IMR-90 (cell line): ENCODE measurements around the gene CROT. TPM values are rescaled to one million over a fixed set of nuclear protein-coding genes. Genes with fewer than 3 reads are reported as not detected.

ENCODE experiments used
- ATAC-seq: fragments of 200-7000 bp; cut with Tn5 transposase; 2 replicates; pipeline ENCODE4 v1.9.1; 2020; ENCODE audit warnings: low read depth, mild to moderate bottlenecking, moderate library complexity
- BruUV-seq: library from RNA; stranded (reverse); fragments of 400-500 nt; replicated peaks from 2 replicates; lab custom pipeline; 2021; lab: Mats Ljungman, UMichigan
- CTCF ChIA-PET: fragments of 300-600 bp; formaldehyde crosslinking; extraction: SDS; loops from one replicate; lab custom pipeline; 2021; ENCODE audit warnings: antibody characterized with exemption; lab: Yijun Ruan, JAX
- POLR2A ChIA-PET: fragments of 300-600 bp; sonication (Branson Sonifier 250); formaldehyde crosslinking; loops from one replicate; lab custom pipeline; 2022; ENCODE audit warnings: antibody characterized with exemption; ENCODE audit not compliant: unreplicated experiment; lab: Charles Lee
- DNase-seq: peaks from one replicate; pipeline ENCODE4 v3.0.0; 2013
- H2AFZ ChIP-seq: replicated peaks from 2 replicates; pipeline ENCODE3; 2013; ENCODE audit warnings: low read length, mild to moderate bottlenecking; ENCODE audit not compliant: poor library complexity
- H2AK5ac ChIP-seq: 2 replicates; pipeline ENCODE4 v1.6.1; 2013; ENCODE audit warnings: low read depth, low read length, inconsistent platforms
- H2AK9ac ChIP-seq: replicated peaks from 2 replicates; pipeline ENCODE3; 2013; ENCODE audit warnings: mild to moderate bottlenecking, low read depth, low read length, moderate library complexity; ENCODE audit not compliant: poor library complexity
- H2BK120ac ChIP-seq: 2 replicates; pipeline ENCODE4 v1.6.1; 2013; ENCODE audit warnings: low read depth, low read length, inconsistent platforms
- H2BK15ac ChIP-seq: 3 replicates; pipeline ENCODE4 v1.6.1; 2013; ENCODE audit warnings: low read depth, low read length, inconsistent platforms
- H2BK20ac ChIP-seq: 2 replicates; pipeline ENCODE4 v1.6.1; 2013; ENCODE audit warnings: low read depth, mild to moderate bottlenecking, inconsistent platforms, low read length, moderate library complexity
- H2BK5ac ChIP-seq: 2 replicates; pipeline ENCODE4 v1.6.1; 2013; ENCODE audit warnings: mild to moderate bottlenecking, low read depth, low read length, inconsistent platforms; ENCODE audit not compliant: poor library complexity, severe bottlenecking
- H3K14ac ChIP-seq: replicated peaks from 2 replicates; pipeline ENCODE4 v1.6.1; 2013; ENCODE audit warnings: low read depth, low read length, inconsistent platforms
- H3K18ac ChIP-seq: 2 replicates; pipeline ENCODE4 v1.6.1; 2013; ENCODE audit warnings: low read depth, low read length, control low read depth
- H3K23ac ChIP-seq: 2 replicates; pipeline ENCODE4 v1.6.1; 2013; ENCODE audit warnings: low read depth, low read length, inconsistent platforms
- H3K27ac ChIP-seq: 2 replicates; pipeline ENCODE4 v1.5.1; 2013; ENCODE audit warnings: mild to moderate bottlenecking, control low read depth, low read length; ENCODE audit not compliant: insufficient read depth
- H3K27me3 ChIP-seq: 2 replicates; pipeline ENCODE4 v1.6.1; 2013; ENCODE audit warnings: low read length; ENCODE audit not compliant: control insufficient read depth, insufficient read depth
- H3K36me3 ChIP-seq: 2 replicates; pipeline ENCODE4 v1.6.1; 2013; ENCODE audit warnings: low read length, mixed read lengths; ENCODE audit not compliant: control insufficient read depth, insufficient read depth
- H3K4ac ChIP-seq: 2 replicates; pipeline ENCODE4 v1.6.1; 2013; ENCODE audit warnings: low read depth, low read length, inconsistent platforms
- H3K4me1 ChIP-seq: 2 replicates; pipeline ENCODE4 v1.6.1; 2013; ENCODE audit warnings: low read length, mixed read lengths; ENCODE audit not compliant: control insufficient read depth, insufficient read depth
- H3K4me2 ChIP-seq: 2 replicates; pipeline ENCODE4 v1.6.1; 2013; ENCODE audit warnings: low read depth, mild to moderate bottlenecking, control low read depth, low read length, moderate library complexity
- H3K4me3 ChIP-seq: 2 replicates; pipeline ENCODE4 v1.5.1; 2013; ENCODE audit warnings: low read depth, mild to moderate bottlenecking, control low read depth, low read length, moderate library complexity; ENCODE audit not compliant: insufficient read depth
- H3K56ac ChIP-seq: 2 replicates; pipeline ENCODE4 v1.6.1; 2013; ENCODE audit warnings: low read length, inconsistent platforms; ENCODE audit not compliant: insufficient read depth; ENCODE audit errors: extremely low read depth
- H3K79me1 ChIP-seq, 2 experiments: 2 replicates each; pipeline ENCODE4 v1.6.1; 2013; ENCODE audit warnings: low read length in 2 of 2, inconsistent platforms in 1 of 2, low read depth in 1 of 2
- H3K9ac ChIP-seq: 2 replicates; pipeline ENCODE4 v1.6.1; 2013; ENCODE audit warnings: low read depth, low read length, control low read depth
- H3K9me1 ChIP-seq: 2 replicates; pipeline ENCODE4 v1.6.1; 2013; ENCODE audit warnings: low read length, inconsistent platforms; ENCODE audit not compliant: insufficient read depth
- H3K9me3 ChIP-seq: 2 replicates; pipeline ENCODE4 v1.6.1; 2013; ENCODE audit warnings: low read length; ENCODE audit not compliant: control insufficient read depth, insufficient read depth
- H4K20me1 ChIP-seq: 2 replicates; pipeline ENCODE4 v1.6.1; 2013; ENCODE audit warnings: low read length, inconsistent platforms; ENCODE audit not compliant: insufficient read depth
- H4K5ac ChIP-seq: 2 replicates; pipeline ENCODE4 v1.6.1; 2013; ENCODE audit warnings: mild to moderate bottlenecking, low read depth, low read length, control low read depth
- H4K8ac ChIP-seq, 2 experiments: 2 replicates each; pipeline ENCODE4 v1.6.1; 2013; ENCODE audit warnings: low read depth in 2 of 2, low read length in 2 of 2, control low read depth in 1 of 2, inconsistent platforms in 1 of 2
- H4K91ac ChIP-seq: 2 replicates; pipeline ENCODE4 v1.6.1; 2013; ENCODE audit warnings: low read depth, low read length, inconsistent platforms; ENCODE audit not compliant: insufficient read depth
- BHLHE40 ChIP-seq: fragments of 150-350 bp; IDR thresholded peaks from 2 replicates; pipeline ENCODE4 v1.6.1; 2016; ENCODE audit warnings: mild to moderate bottlenecking, low read depth, low read length
- CEBPB ChIP-seq: IDR thresholded peaks from 2 replicates; pipeline ENCODE4 v1.6.1; 2012; ENCODE audit warnings: low read depth, low read length, improper control_type of control experiment
- CHD1 ChIP-seq: IDR thresholded peaks from 2 replicates; pipeline ENCODE4 v1.6.1; 2012; ENCODE audit warnings: low read depth, low read length, improper control_type of control experiment
- FOS ChIP-seq: fragments of 150-350 bp; IDR thresholded peaks from 2 replicates; pipeline ENCODE4 v1.6.1; 2016; ENCODE audit warnings: low read depth, low read length
- MAFK ChIP-seq: IDR thresholded peaks from 2 replicates; pipeline ENCODE4 v1.6.1; 2012; ENCODE audit warnings: low read depth, low read length, improper control_type of control experiment
- MXI1 ChIP-seq: IDR thresholded peaks from 2 replicates; pipeline ENCODE4 v1.6.1; 2012; ENCODE audit warnings: low read depth, mild to moderate bottlenecking, low read length, moderate library complexity, borderline replicate concordance
- POLR2A ChIP-seq: IDR thresholded peaks from 2 replicates; pipeline ENCODE4 v1.6.1; 2012; ENCODE audit warnings: mild to moderate bottlenecking, low read depth, low read length
- RAD21 ChIP-seq: IDR thresholded peaks from 2 replicates; pipeline ENCODE4 v1.6.1; 2012; ENCODE audit warnings: low read length, improper control_type of control experiment
- RCOR1 ChIP-seq: IDR thresholded peaks from 2 replicates; pipeline ENCODE4 v1.6.1; 2012; ENCODE audit warnings: mild to moderate bottlenecking, low read length, improper control_type of control experiment; ENCODE audit not compliant: insufficient replicate concordance
- RFX5 ChIP-seq: IDR thresholded peaks from 2 replicates; pipeline ENCODE4 v1.8.0; 2012; ENCODE audit warnings: low read depth, mild to moderate bottlenecking, low read length, moderate library complexity
- SMC3 ChIP-seq: fragments of 150-350 bp; IDR thresholded peaks from 2 replicates; pipeline ENCODE4 v1.6.1; 2016; ENCODE audit warnings: low read depth, mild to moderate bottlenecking, antibody characterized with exemption, low read length, moderate library complexity
- USF2 ChIP-seq: fragments of 150-350 bp; IDR thresholded peaks from 2 replicates; pipeline ENCODE4 v1.6.1; 2017; ENCODE audit warnings: mild to moderate bottlenecking, antibody characterized with exemption, low read length, low read depth
- WGBS, 2 experiments: methylation state at CpG; one replicate each; pipeline versions ENCODE4 v1.1.5 to v1.1.7; 2013; ENCODE audit warnings: missing lambda C conversion rate in 2 of 2; ENCODE audit not compliant: insufficient read length in 1 of 2; ENCODE audit errors: extremely low coverage in 2 of 2; 5-methylcytosine and 5-hydroxymethylcytosine counted together
- dilution Hi-C: fragments of 300-500 bp; cut with HindIII; formaldehyde crosslinking; loops from one replicate; pipeline ENCODE4 v1.14.3; 2018; ENCODE audit warnings: low sequenced_read_pairs; ENCODE audit not compliant: unreplicated experiment
- in situ Hi-C: fragments of 300-500 bp; cut with MboI; formaldehyde crosslinking; loops from 3 replicates; pipeline ENCODE4 v1.14.3; 2019; ENCODE audit warnings: low sequenced_read_pairs, inconsistent platforms, mixed read lengths
- intact Hi-C: fragments of 100-400 bp; cut with micrococcal nuclease; formaldehyde crosslinking; loops from 2 replicates; pipeline ENCODE4 v1.10.0; 2022
- polyA plus RNA-seq, 3 experiments: library from polyadenylated mRNA; depleted of rRNA; stranded (reverse); fragments of >200 nt; gene quantifications; 2 replicates each; pipeline ENCODE4 v1.2.3, GENCODE V29; 2012; ENCODE audit warnings: low replicate concordance in 1 of 3
- total RNA-seq: library from RNA; depleted of rRNA; stranded (reverse); fragments of >200 nt; gene quantifications from 2 replicates; pipeline ENCODE4 v1.2.3, GENCODE V29; 2012

CROT gene
- total and polyA plus RNA-seq, 2 of the 4 experiments (the other 2 are of a cell fraction) = 7.5 to 10.0 TPM

- H3K9me1 ChIP-seq = peaks cover 6% of the 10 kb centered on the region; the same call in 1 of the 2 replicates
- no peak overlapping the region for H3K27ac ChIP-seq
- H3K14ac ChIP-seq = no peak overlapping the region
- H2BK120ac ChIP-seq = 0 out of 2 replicates have a peak overlapping the region, but pooled peaks have one; percentile 21
- no peaks in the 10 kb centered on the region for H3K27me3 ChIP-seq
- no peak overlapping the region; a peak in 1 of 4 replicates for H4K8ac ChIP-seq
- no peak overlapping the region for H3K23ac ChIP-seq
- H2AK9ac ChIP-seq = no peak overlapping the region
- no peak overlapping the region for H3K4ac ChIP-seq
- ATAC-seq (no peak), DNase-seq (peak; percentile 10)
- H2BK5ac ChIP-seq = no peak overlapping the region
- H3K18ac ChIP-seq = peak overlapping the region; percentile 48; the same call in 1 of the 2 replicates
- BruUV-seq = no TSS peak
- no peak overlapping the region for H3K4me2 ChIP-seq
- no peak overlapping the region for H2AFZ ChIP-seq
- H3K4me1 ChIP-seq = peaks cover 13% of the 10 kb centered on the region
- TF ChIP-seq RFX5 (no peak), SMC3 (no peak), RAD21 (no peak), RCOR1 (no peak), POLR2A (no peak), MXI1 (no peak), BHLHE40 (no peak), MAFK (no peak), CHD1 (no peak), CEBPB (no peak), FOS (no peak), USF2 (no peak)
- no peak overlapping the region; the same call in 1 of the 2 replicates for H4K91ac ChIP-seq
- in situ Hi-C loops (loop anchor here (25.0 kb wide), 1 partner anchor 474 kb away; no protein-coding TSS in a partner anchor), intact Hi-C loops (no loop called here), dilution Hi-C loops (no loop called here)
- H3K79me1 ChIP-seq = no peaks in the 10 kb centered on the region
- no peak overlapping the region for H3K56ac ChIP-seq
- H3K4me3 ChIP-seq = no peak overlapping the region
- H3K9me3 ChIP-seq = no peaks in the 10 kb centered on the region
- ChIA-PET CTCF (no interaction called here), POLR2A (no interaction called here)
- H3K9ac ChIP-seq = no peak overlapping the region
- no peak overlapping the region for H2BK15ac ChIP-seq
- H4K20me1 ChIP-seq = no peaks in the 10 kb centered on the region
- no peaks in the 10 kb centered on the region for H3K36me3 ChIP-seq
- H2AK5ac ChIP-seq = no peak overlapping the region
- H2BK20ac ChIP-seq = no peak overlapping the region
- H4K5ac ChIP-seq = no peak overlapping the region; the same call in 1 of the 2 replicates
- WGBS, 2 experiments = no CpG with 5 or more reads among the region's 1 CpG
Measured at GRCh38 chr7:87411186-87411585, 65.7 kb downstream of the CROT start.
